ENCODE data around the gene MMUT. TPM values are rescaled to one million over a fixed set of nuclear protein-coding genes. Genes with fewer than 3 reads are reported as not detected.
"Not testable (repeated sequence)": the region's sequence is repeated elsewhere in the genome, so short reads cannot be mapped to it uniquely, and the experiment has no call there.

The MMUT gene
- total and polyA plus RNA-seq, 10 of the 15 experiments (the other 5 are each of a cell fraction or from before 2014, with no cell fraction given), result 6.6 to 21.5 (median 13.5) TPM

DNA sequence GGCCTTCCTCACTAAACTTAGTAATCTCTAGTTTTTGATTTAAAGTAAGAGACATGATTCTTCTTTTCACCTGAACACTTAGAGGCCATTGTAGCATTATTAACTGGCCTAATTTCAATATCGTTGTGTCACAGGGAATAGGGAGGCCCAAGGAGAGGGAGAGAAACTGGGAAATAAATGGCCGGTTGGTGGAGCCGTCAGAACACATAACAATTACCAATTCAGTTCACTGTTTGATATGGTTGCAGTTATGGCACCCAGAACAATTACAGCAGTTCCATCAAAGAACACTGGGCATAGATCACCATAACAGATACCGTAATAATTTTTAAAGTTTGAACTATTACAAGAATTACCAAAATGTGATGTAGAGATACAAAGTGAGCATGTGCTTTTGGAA, 27.6 kb upstream of the MMUT start (continued):
- TF ChIP-seq, protein P1, sequence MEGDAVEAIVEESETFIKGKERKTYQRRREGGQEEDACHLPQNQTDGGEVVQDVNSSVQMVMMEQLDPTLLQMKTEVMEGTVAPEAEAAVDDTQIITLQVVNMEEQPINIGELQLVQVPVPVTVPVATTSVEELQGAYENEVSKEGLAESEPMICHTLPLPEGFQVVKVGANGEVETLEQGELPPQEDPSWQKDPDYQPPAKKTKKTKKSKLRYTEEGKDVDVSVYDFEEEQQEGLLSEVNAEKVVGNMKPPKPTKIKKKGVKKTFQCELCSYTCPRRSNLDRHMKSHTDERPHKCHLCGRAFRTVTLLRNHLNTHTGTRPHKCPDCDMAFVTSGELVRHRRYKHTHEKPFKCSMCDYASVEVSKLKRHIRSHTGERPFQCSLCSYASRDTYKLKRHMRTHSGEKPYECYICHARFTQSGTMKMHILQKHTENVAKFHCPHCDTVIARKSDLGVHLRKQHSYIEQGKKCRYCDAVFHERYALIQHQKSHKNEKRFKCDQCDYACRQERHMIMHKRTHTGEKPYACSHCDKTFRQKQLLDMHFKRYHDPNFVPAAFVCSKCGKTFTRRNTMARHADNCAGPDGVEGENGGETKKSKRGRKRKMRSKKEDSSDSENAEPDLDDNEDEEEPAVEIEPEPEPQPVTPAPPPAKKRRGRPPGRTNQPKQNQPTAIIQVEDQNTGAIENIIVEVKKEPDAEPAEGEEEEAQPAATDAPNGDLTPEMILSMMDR (IDR thresholded peaks at IDR 0.05 in 2 of 3, conservative IDR thresholded peaks at IDR 0.05 in 1 of 3; ENCODE audit: control insufficient read depth in 2 of 3, extremely low read depth in 1 of 3, insufficient read depth in 1 of 3, low read depth in 3 of 3, low read length in 3 of 3), result no peak
- no peak for TF ChIP-seq TBL1XR1 (IDR thresholded peaks at IDR 0.05; ENCODE audit: low read depth, low read length)
- no peak for TF ChIP-seq STAT1 (conservative IDR thresholded peaks at IDR 0.05)
- TF ChIP-seq, protein P2, sequence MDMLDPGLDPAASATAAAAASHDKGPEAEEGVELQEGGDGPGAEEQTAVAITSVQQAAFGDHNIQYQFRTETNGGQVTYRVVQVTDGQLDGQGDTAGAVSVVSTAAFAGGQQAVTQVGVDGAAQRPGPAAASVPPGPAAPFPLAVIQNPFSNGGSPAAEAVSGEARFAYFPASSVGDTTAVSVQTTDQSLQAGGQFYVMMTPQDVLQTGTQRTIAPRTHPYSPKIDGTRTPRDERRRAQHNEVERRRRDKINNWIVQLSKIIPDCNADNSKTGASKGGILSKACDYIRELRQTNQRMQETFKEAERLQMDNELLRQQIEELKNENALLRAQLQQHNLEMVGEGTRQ (IDR thresholded peaks at IDR 0.05; ENCODE audit: borderline replicate concordance, low read depth, low read length), result no peak
- TF ChIP-seq ZNF274 (IDR thresholded peaks at IDR 0.05; ENCODE audit: insufficient read depth, insufficient read length), result no peak

DNA sequence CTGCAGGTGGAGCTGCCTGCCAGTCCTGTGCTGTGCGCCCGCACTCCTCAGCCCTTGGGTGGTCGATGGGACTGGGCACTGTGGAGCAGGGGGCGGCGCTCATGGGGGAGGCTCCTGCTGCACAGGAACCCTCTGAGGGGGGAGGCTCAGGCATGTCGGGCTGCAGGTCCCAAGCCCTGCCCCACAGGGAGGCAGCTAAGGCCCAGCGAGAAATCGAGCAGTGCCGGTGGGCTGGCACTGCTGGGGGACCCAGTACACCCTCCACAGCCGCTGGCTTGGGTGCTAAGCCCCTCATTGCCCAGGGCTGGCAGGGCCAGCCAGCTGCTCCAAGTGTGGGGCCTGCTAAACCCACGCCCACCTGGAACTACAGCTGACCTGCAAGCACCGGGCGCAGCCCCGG, 20.3 kb upstream of the MMUT start:
- H3K4me2 ChIP-seq (ENCODE audit: control insufficient read depth, insufficient read depth); CTCF ChIA-PET; H3K79me2 ChIP-seq (ENCODE audit: control insufficient read depth, insufficient read depth, low read length); in situ Hi-C loops (cut with MboI); BruUV-seq (replicated peaks); H3K27me3 ChIP-seq (replicated peaks in 1 of 2; ENCODE audit: control insufficient read depth in 2 of 2, insufficient read depth in 2 of 2, low read length in 1 of 2); FAIRE-seq; H3K4me1 ChIP-seq (ENCODE audit: control insufficient read depth, insufficient read depth, low read length); H4K20me1 ChIP-seq (ENCODE audit: control insufficient read depth, insufficient read depth); H3K27ac ChIP-seq (ENCODE audit: control insufficient read depth, insufficient read depth); POLR2A ChIA-PET; DNase-seq (ENCODE audit: low read depth, low spot score); intact Hi-C loops (cut with micrococcal nuclease; ENCODE audit: unreplicated experiment); H3K9me3 ChIP-seq (replicated peaks; ENCODE audit: control insufficient read depth, insufficient read depth, low read length); RAD21 ChIA-PET (ENCODE audit: unreplicated experiment); SMC1A ChIA-PET (ENCODE audit: uncharacterized antibody, unreplicated experiment); ATAC-seq; H3K36me3 ChIP-seq (ENCODE audit: control insufficient read depth in 2 of 2, insufficient read depth in 2 of 2, low read length in 1 of 2); H3K9ac ChIP-seq (ENCODE audit: control insufficient read depth, insufficient read depth, low read length); H2AFZ ChIP-seq (ENCODE audit: control insufficient read depth, low read depth, low read length); H3K4me3 ChIP-seq: not testable (repeated sequence)
- 100% methylated on average over 10 of the region's 14 CpGs for WGBS (ENCODE audit: insufficient coverage, insufficient replicate concordance, low lambda C conversion rate, missing lambda C conversion rate)

DNA sequence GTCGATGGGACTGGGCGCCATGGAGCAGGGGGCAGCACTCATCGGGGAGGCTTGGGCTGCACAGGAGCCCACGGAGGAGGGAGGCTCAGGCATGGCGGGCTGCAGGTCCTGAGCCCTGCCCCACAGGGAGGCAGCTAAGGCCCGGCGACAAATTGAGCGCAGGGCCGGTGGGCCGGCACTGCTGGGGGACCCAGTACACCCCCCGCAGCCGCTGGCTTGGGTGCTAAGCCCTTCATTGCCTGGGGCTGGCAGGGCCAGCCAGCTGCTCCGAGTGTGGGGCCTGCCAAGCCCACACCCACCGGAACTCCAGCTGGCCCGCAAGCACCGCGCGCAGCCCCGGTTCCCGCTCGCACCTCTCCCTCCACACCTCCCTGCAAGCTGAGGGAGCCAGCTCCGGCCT, 18.8 kb upstream of the MMUT start:
- RAD21 ChIA-PET (ENCODE audit: unreplicated experiment); FAIRE-seq; H3K4me1 ChIP-seq (ENCODE audit: control insufficient read depth, insufficient read depth, low read length); H3K9ac ChIP-seq (ENCODE audit: control insufficient read depth, insufficient read depth, low read length); H3K4me3 ChIP-seq; H3K4me2 ChIP-seq (ENCODE audit: control insufficient read depth, insufficient read depth); DNase-seq (ENCODE audit: low read depth, low spot score); BruUV-seq (replicated peaks); H3K79me2 ChIP-seq (ENCODE audit: control insufficient read depth, insufficient read depth, low read length); H3K9me3 ChIP-seq (replicated peaks; ENCODE audit: control insufficient read depth, insufficient read depth, low read length); SMC1A ChIA-PET (ENCODE audit: uncharacterized antibody, unreplicated experiment); H3K27me3 ChIP-seq (replicated peaks in 1 of 2; ENCODE audit: control insufficient read depth in 2 of 2, insufficient read depth in 2 of 2, low read length in 1 of 2); POLR2A ChIA-PET; in situ Hi-C loops (cut with MboI); H4K20me1 ChIP-seq (ENCODE audit: control insufficient read depth, insufficient read depth); intact Hi-C loops (cut with micrococcal nuclease; ENCODE audit: unreplicated experiment); ATAC-seq; H2AFZ ChIP-seq (ENCODE audit: control insufficient read depth, low read depth, low read length); H3K27ac ChIP-seq (ENCODE audit: control insufficient read depth, insufficient read depth); H3K36me3 ChIP-seq (ENCODE audit: control insufficient read depth in 2 of 2, insufficient read depth in 2 of 2, low read length in 1 of 2): not testable (repeated sequence)
- WGBS (ENCODE audit: insufficient coverage, insufficient replicate concordance, low lambda C conversion rate, missing lambda C conversion rate), result 96% methylated on average over 19 of the region's 22 CpGs
- CTCF ChIA-PET, result interaction anchor here (0.6 kb wide), 1 partner anchor 1819 kb away, joined by 4 read pairs; no protein-coding TSS in a partner anchor

Data from GM12878 (cell line).